Measurements from ENCODE around the gene C1orf159.

DNA sequence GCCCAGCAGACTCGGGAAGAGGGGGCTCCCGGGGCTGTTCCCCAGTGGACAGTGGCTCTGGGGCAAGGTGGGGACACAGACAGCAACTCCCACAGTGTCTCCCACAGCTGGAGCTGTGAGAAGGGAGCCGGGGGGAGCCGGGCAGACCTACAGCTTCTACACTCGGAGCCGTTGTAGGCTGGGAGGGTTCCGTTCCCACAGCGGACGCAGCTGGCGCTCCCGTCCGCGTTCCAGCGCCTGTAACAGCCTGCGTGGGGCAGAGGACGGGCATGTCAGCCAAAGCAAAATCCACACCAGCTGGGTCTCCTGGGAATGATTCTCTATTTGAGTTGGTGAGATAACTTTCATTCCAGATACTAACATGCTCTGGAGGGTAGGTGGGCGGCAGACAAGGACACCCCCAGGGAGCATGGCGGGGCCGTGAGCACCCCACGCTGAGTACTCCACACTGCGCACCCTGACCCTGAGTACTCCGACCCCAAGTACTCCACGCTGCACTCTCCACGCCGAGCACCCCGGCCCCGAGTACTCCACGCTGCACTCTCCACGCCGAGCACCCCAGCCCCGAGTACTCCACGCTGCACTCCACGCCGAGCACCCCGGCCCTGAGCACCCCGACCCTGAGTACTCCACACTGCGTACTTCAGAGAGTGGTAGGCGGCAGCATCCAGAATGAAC lies 28.4 kb downstream of the C1orf159 start:
- TF ChIP-seq EZH2 (IDR thresholded peaks at IDR 0.05; ENCODE audit: borderline replicate concordance) = no peak
- TF ChIP-seq, protein P1, sequence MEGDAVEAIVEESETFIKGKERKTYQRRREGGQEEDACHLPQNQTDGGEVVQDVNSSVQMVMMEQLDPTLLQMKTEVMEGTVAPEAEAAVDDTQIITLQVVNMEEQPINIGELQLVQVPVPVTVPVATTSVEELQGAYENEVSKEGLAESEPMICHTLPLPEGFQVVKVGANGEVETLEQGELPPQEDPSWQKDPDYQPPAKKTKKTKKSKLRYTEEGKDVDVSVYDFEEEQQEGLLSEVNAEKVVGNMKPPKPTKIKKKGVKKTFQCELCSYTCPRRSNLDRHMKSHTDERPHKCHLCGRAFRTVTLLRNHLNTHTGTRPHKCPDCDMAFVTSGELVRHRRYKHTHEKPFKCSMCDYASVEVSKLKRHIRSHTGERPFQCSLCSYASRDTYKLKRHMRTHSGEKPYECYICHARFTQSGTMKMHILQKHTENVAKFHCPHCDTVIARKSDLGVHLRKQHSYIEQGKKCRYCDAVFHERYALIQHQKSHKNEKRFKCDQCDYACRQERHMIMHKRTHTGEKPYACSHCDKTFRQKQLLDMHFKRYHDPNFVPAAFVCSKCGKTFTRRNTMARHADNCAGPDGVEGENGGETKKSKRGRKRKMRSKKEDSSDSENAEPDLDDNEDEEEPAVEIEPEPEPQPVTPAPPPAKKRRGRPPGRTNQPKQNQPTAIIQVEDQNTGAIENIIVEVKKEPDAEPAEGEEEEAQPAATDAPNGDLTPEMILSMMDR (IDR thresholded peaks at IDR 0.05; ENCODE audit: poor library complexity) = no peak
